ENCODE data around the gene PALLD. TPM values are rescaled to one million over a fixed set of nuclear protein-coding genes. Genes with fewer than 3 reads are reported as not detected.

PALLD gene
- total RNA-seq, 1 experiment from 2014 or later, result 6.5 TPM

DNA sequence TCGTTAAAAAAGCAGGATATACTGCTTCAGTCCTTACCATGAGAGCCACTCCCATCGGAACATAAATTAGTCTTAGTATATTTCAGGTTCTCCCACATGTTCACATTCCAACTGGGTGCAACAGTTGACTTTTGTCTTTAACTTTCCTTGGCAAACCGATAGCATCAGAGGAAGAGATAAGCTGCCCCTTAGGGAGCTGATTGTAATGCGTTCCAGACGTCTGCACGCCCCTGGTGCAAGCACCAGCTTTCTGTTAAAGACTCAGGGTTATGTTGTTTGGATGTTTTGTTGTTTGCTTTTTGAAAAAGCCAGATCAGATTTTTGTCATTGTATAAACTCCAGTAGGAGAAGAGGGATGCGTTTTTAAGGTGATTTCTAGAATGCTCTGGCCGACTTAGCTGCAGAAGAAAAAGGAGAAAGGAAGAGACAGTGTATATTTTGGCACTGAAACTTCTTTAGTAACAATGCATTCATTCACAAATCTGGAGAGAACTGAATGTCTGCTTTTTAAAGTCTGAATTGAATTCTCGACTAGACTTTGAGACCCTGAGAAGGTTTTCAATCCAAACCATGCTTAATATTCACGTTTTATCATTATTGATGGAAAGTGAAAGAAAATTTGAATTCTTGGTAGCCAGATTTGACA is 352.3 kb downstream of the PALLD start:
- DNase-seq (ENCODE audit: low read depth, low spot score) (no peak), ATAC-seq (peak; percentile 58; the same call in 1 of the 2 replicates)
- peaks cover 3% of the 10 kb centered on the region; the same call in 1 of the 2 replicates for H3K4me1 ChIP-seq (ENCODE audit: control insufficient read depth, insufficient read depth, low read length)
- POLR2A ChIA-PET, result interaction anchor here (1.0 kb wide), 1 partner anchor 13 kb away, joined by 3 read pairs; no protein-coding TSS in a partner anchor
- H3K36me3 ChIP-seq (ENCODE audit: control insufficient read depth, insufficient read depth, low read length), result no peaks in the 10 kb centered on the region
- BruUV-seq (replicated peaks), result no TSS peak
- in situ Hi-C loops (cut with HindIII; ENCODE audit: low pct_unique_long_range_greater_than_20kb, low sequenced_read_pairs) (no loop called here), intact Hi-C loops (cut with micrococcal nuclease; ENCODE audit: unreplicated experiment) (no loop called here)
- H3K9me3 ChIP-seq (ENCODE audit: control insufficient read depth, insufficient read depth, low read depth, low read length), result no peaks in the 10 kb centered on the region
- no peak overlapping the region for H3K27ac ChIP-seq (ENCODE audit: low read length)
- TF ChIP-seq, protein P1, sequence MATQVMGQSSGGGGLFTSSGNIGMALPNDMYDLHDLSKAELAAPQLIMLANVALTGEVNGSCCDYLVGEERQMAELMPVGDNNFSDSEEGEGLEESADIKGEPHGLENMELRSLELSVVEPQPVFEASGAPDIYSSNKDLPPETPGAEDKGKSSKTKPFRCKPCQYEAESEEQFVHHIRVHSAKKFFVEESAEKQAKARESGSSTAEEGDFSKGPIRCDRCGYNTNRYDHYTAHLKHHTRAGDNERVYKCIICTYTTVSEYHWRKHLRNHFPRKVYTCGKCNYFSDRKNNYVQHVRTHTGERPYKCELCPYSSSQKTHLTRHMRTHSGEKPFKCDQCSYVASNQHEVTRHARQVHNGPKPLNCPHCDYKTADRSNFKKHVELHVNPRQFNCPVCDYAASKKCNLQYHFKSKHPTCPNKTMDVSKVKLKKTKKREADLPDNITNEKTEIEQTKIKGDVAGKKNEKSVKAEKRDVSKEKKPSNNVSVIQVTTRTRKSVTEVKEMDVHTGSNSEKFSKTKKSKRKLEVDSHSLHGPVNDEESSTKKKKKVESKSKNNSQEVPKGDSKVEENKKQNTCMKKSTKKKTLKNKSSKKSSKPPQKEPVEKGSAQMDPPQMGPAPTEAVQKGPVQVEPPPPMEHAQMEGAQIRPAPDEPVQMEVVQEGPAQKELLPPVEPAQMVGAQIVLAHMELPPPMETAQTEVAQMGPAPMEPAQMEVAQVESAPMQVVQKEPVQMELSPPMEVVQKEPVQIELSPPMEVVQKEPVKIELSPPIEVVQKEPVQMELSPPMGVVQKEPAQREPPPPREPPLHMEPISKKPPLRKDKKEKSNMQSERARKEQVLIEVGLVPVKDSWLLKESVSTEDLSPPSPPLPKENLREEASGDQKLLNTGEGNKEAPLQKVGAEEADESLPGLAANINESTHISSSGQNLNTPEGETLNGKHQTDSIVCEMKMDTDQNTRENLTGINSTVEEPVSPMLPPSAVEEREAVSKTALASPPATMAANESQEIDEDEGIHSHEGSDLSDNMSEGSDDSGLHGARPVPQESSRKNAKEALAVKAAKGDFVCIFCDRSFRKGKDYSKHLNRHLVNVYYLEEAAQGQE (IDR thresholded peaks at IDR 0.05; ENCODE audit: insufficient read depth in 1 of 2, low read depth in 2 of 2, low read length in 1 of 2), result no peak
- TF ChIP-seq POLR2AphosphoS5 (IDR thresholded peaks at IDR 0.05; ENCODE audit: low read depth, low read length) (no peak), SIN3A (IDR thresholded peaks at IDR 0.05; ENCODE audit: borderline replicate concordance, insufficient read depth, low read depth, low read length) (no peak), TCF7L2 (IDR thresholded peaks at IDR 0.05; ENCODE audit: low read depth, low read length) (no peak)
- TF ChIP-seq, protein P2, sequence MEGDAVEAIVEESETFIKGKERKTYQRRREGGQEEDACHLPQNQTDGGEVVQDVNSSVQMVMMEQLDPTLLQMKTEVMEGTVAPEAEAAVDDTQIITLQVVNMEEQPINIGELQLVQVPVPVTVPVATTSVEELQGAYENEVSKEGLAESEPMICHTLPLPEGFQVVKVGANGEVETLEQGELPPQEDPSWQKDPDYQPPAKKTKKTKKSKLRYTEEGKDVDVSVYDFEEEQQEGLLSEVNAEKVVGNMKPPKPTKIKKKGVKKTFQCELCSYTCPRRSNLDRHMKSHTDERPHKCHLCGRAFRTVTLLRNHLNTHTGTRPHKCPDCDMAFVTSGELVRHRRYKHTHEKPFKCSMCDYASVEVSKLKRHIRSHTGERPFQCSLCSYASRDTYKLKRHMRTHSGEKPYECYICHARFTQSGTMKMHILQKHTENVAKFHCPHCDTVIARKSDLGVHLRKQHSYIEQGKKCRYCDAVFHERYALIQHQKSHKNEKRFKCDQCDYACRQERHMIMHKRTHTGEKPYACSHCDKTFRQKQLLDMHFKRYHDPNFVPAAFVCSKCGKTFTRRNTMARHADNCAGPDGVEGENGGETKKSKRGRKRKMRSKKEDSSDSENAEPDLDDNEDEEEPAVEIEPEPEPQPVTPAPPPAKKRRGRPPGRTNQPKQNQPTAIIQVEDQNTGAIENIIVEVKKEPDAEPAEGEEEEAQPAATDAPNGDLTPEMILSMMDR (IDR thresholded peaks at IDR 0.05), result no peak
- no peak overlapping the region for H3K4me3 ChIP-seq (ENCODE audit: low read depth in 2 of 2, low read length in 2 of 2)
- CTCF ChIA-PET, result no interaction called here
- no peaks in the 10 kb centered on the region for H3K27me3 ChIP-seq (ENCODE audit: control insufficient read depth, insufficient read depth, low read length)

DNA sequence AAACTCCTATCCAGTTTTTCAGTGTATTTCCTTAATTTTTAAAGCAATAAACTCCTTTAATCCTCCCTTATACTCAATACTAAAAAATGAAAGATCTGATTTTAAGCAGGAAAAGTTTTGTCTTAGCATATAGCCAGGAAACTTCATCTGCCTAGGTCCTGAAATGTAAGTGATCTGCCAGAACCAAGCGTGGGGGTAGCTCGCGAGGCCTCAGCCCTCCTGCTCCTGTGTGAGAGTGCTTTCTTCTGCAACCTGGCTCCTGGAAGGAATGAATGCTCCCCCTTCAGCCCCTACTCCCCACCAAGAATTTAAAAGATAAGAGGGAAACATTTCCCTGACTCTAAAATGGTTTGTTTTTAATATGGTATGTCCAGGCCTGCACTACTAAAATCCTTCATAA is 353.1 kb downstream of the PALLD start:
- intact Hi-C loops (cut with micrococcal nuclease; ENCODE audit: unreplicated experiment), result no loop called here
- DNase-seq (ENCODE audit: low read depth, low spot score) (no peak), ATAC-seq (no peak)
- ChIA-PET POLR2A (no interaction called here), CTCF (no interaction called here)
- Histone ChIP-seq H3K27ac (ENCODE audit: low read length) (no peak overlapping the region), H3K36me3 (ENCODE audit: control insufficient read depth, insufficient read depth, low read length) (no peaks in the 10 kb centered on the region), H3K9me3 (ENCODE audit: control insufficient read depth, insufficient read depth, low read depth, low read length) (no peaks in the 10 kb centered on the region), H3K4me3 (ENCODE audit: low read depth in 2 of 2, low read length in 2 of 2) (no peak overlapping the region), H3K27me3 (ENCODE audit: control insufficient read depth, insufficient read depth, low read length) (no peaks in the 10 kb centered on the region), H3K4me1 (ENCODE audit: control insufficient read depth, insufficient read depth, low read length) (peaks cover 3% of the 10 kb centered on the region; the same call in 1 of the 2 replicates)
- in situ Hi-C loops (cut with HindIII; ENCODE audit: low pct_unique_long_range_greater_than_20kb, low sequenced_read_pairs), result no loop called here
- no TSS peak for BruUV-seq (replicated peaks)
- TF ChIP-seq SIN3A (IDR thresholded peaks at IDR 0.05; ENCODE audit: borderline replicate concordance, insufficient read depth, low read depth, low read length), result no peak
- TF ChIP-seq, protein P1 (IDR thresholded peaks at IDR 0.05; ENCODE audit: insufficient read depth in 1 of 2, low read depth in 2 of 2, low read length in 1 of 2), result no peak
- no peak for TF ChIP-seq POLR2AphosphoS5 (IDR thresholded peaks at IDR 0.05; ENCODE audit: low read depth, low read length)
- no peak for TF ChIP-seq TCF7L2 (IDR thresholded peaks at IDR 0.05; ENCODE audit: low read depth, low read length)

All from Panc1 (cell line).